Fibroblast of mammary gland (primary cell): ENCODE measurements around the gene ACSL5.

Source experiments
- DNase-seq: peaks from one replicate; pipeline ENCODE4 v3.0.0-alpha.2; 2010; ENCODE audit warnings: low read depth
- H3K4me3 ChIP-seq: 2 replicates; pipeline ENCODE4 v1.5.1; 2011; ENCODE audit warnings: low read depth, mild to moderate bottlenecking, low read length, moderate library complexity; ENCODE audit not compliant: control insufficient read depth
- TF ChIP-seq, protein P1 (sequence below): conservative IDR thresholded peaks from 2 replicates; pipeline ENCODE4 v1.5.1; 2011; ENCODE audit warnings: low read depth, low read length, inconsistent platforms; ENCODE audit not compliant: control insufficient read depth, insufficient read depth

The ACSL5 gene

DNA sequence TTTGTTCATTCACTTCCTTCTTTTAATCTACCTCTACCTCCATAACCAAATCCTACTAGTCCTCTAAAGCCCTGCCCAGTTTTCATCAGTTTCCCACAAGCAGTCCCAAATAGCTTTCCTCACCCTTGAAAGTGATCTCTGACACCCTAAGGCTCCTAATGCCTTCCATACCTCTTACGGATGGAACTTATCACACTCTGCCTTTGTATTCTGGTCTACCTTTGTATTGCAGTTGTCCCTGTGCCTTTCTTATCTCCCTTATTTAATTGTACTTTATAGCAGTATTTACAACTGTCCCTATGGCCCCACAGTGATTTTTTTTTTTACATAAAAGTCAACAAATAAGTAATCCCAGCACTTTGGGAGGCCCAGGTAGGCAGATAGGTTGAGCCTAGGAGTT is 33.8 kb downstream of the ACSL5 start:
- TF ChIP-seq, protein P1, sequence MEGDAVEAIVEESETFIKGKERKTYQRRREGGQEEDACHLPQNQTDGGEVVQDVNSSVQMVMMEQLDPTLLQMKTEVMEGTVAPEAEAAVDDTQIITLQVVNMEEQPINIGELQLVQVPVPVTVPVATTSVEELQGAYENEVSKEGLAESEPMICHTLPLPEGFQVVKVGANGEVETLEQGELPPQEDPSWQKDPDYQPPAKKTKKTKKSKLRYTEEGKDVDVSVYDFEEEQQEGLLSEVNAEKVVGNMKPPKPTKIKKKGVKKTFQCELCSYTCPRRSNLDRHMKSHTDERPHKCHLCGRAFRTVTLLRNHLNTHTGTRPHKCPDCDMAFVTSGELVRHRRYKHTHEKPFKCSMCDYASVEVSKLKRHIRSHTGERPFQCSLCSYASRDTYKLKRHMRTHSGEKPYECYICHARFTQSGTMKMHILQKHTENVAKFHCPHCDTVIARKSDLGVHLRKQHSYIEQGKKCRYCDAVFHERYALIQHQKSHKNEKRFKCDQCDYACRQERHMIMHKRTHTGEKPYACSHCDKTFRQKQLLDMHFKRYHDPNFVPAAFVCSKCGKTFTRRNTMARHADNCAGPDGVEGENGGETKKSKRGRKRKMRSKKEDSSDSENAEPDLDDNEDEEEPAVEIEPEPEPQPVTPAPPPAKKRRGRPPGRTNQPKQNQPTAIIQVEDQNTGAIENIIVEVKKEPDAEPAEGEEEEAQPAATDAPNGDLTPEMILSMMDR: no peak
- no peak overlapping the region for H3K4me3 ChIP-seq
- DNase-seq: no peak

DNA sequence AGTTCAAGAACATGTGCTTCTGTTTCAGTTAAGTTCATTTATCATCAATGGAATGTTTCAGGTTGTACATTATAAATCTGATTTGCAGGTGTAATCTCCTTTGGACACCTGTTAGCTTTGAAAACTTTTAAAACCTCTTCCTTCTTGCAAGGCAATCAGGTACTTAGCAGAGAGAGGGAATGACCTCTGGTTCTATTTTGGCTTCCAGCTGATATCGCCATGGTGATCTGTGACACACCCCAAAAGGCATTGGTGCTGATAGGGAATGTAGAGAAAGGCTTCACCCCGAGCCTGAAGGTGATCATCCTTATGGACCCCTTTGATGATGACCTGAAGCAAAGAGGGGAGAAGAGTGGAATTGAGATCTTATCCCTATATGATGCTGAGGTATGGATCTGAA is 35.4 kb downstream of the ACSL5 start:
- no peak for DNase-seq
- H3K4me3 ChIP-seq: no peak overlapping the region
- TF ChIP-seq, protein P1: no peak

DNA sequence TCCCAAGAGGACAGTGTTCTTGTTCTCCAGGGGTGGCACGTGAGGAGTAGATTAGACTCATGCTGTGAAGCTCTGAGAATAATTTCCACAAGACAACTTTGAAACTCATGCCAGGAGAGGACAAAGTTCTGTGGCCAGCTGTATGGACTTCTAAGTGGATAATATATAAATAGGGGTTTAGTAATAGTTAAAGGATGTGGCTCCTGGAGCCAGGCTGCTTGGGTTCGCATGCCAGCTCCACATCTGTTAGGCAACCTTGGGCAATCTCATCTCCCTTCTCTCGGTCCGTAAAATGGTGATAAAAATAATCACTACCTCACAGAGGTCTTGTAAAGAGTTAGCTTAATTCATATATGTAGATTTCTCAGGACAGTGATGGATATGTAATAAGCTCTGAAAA is 35.8 kb downstream of the ACSL5 start:
- TF ChIP-seq, protein P1: no peak
- DNase-seq: no peak
- no peak overlapping the region for H3K4me3 ChIP-seq

DNA sequence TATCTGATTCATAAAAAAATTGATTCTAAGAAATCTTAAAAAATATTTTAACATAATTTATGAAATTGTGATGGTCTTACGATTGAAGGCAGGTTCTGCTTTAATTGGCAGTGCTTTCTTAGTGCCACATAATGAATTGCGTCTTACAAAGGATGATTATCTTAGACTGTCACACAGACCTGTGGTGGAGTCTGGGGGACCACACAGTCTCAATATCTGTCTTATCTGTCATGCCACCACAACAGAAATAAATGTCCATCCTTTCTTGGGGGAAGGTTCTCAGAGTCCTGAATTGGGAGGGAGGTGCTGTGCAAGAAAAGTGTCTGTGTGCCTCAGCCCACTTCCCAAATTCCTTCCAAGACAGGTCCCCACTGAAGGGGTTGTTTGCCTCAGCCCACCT is 38.8 kb downstream of the ACSL5 start:
- no peak for DNase-seq
- TF ChIP-seq, protein P1: no peak
- no peak overlapping the region for H3K4me3 ChIP-seq

- peak; percentile 10 for DNase-seq
- TF ChIP-seq, protein P1: no peak
- no peak overlapping the region for H3K4me3 ChIP-seq
Measured at GRCh38 chr10:112421731-112422130, 47.8 kb downstream of the ACSL5 start.

DNA sequence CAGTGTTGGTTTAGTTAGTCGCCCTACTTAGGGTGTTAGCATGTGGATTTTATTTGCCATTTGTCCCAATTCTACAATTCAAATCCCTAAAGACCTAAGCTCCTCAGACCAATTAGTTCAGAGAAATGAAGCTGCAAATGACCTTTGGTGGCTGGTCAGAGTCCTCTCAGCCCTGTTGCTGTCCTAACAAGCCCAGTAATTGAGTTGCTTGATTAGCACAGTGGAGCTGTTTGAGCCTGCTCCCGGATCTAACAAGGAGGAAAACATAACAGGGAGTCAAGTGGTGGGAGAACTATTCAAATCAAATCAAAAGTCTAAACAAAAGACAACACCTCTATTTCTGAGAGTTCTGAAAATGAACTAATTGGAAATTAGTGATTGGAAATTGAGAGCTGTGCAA is 50.7 kb downstream of the ACSL5 start:
- no peak overlapping the region for H3K4me3 ChIP-seq
- DNase-seq: no peak
- TF ChIP-seq, protein P1: no peak

DNA sequence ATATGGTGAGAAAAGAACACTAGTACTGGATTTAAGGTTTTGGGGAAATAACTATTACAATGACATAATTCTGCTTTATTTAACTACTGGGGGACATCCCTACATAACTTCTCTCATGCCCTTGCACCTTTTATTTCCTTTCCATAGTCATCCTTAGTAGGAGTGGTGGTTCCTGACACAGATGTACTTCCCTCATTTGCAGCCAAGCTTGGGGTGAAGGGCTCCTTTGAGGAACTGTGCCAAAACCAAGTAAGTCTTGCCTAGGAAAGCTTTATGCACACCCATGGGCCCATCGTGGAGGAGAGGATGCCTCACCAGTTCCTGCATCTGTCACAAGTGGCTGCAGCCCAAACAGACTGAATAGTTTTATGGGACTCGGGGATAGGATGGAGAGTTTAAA is 52.2 kb downstream of the ACSL5 start:
- TF ChIP-seq, protein P1: no peak
- DNase-seq: no peak
- no peak overlapping the region for H3K4me3 ChIP-seq
